ENCODE results near the gene COX5A. TPM values are rescaled to one million over a fixed set of nuclear protein-coding genes. Genes with fewer than 3 reads are reported as not detected.

COX5A gene
- total and polyA plus RNA-seq, 2 of the 4 experiments (the other 2 are of a cell fraction): 39.8 to 141 TPM

DNA sequence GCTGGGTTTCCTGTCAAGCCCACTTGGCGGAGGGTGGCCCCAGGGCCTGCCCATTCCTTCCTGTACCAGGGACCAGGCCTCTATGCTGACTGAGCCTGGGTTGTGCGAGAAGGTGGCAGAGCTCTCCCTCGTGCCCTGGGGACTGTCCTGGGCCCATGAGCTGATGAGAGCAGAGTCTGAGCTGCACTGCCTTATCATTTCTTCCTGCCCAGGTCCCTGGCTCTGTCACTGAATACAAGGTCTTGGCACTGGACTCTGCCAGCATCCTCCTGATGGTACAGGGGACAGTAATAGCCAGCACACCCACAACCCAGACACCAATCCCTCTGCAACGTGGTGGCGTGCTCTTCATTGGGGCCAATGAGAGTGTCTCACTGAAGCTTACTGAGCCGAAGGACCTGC is 40.6 kb downstream of the COX5A start:
- Histone ChIP-seq H3K18ac (ENCODE audit: low read depth, low read length) (no peak overlapping the region), H3K27ac (ENCODE audit: insufficient read depth, low read length) (no peak overlapping the region), H3K4ac (ENCODE audit: low read depth, low read length) (no peak overlapping the region), H4K8ac (ENCODE audit: low read depth in 2 of 2, low read length in 2 of 2) (0 out of 4 replicates have a peak overlapping the region, but pooled peaks of 1 of the 2 experiments have one; percentile 15), H4K20me1 (ENCODE audit: insufficient read depth, low read length) (peaks cover 3% of the 10 kb centered on the region; the same call in 1 of the 2 replicates), H3K9me1 (ENCODE audit: insufficient read depth, low read length) (peaks cover 16% of the 10 kb centered on the region), H3K4me3 (ENCODE audit: insufficient read depth, low read depth, low read length) (no peak overlapping the region), H2BK20ac (ENCODE audit: low read depth, low read length) (no peak overlapping the region), H3K23ac (ENCODE audit: low read depth, low read length) (no peak overlapping the region), H3K14ac (replicated peaks; ENCODE audit: low read depth, low read length) (no peak overlapping the region), H3K56ac (ENCODE audit: extremely low read depth, insufficient read depth, low read length) (no peak overlapping the region), H2BK5ac (ENCODE audit: low read depth, low read length, poor library complexity, severe bottlenecking) (no peak overlapping the region), H3K27me3 (ENCODE audit: control insufficient read depth, insufficient read depth, low read length) (no peaks in the 10 kb centered on the region), H2AK9ac (replicated peaks; ENCODE audit: low read depth, low read length, poor library complexity) (peak overlapping the region; percentile 3), H3K4me2 (ENCODE audit: low read depth, low read length) (no peak overlapping the region), H3K9ac (ENCODE audit: low read depth, low read length) (no peak overlapping the region), H4K91ac (ENCODE audit: insufficient read depth, low read depth, low read length) (no peak overlapping the region), H2AK5ac (ENCODE audit: low read depth, low read length) (no peak overlapping the region), H2BK15ac (ENCODE audit: low read depth, low read length) (no peak overlapping the region), H4K5ac (ENCODE audit: low read depth, low read length) (no peak overlapping the region), H2BK120ac (ENCODE audit: low read depth, low read length) (no peak overlapping the region), H3K4me1 (ENCODE audit: control insufficient read depth, insufficient read depth, low read length) (peaks cover 2% of the 10 kb centered on the region; the same call in 1 of the 2 replicates), H3K79me1 (ENCODE audit: low read depth in 1 of 2, low read length in 2 of 2) (peaks cover 13 to 40% of the 10 kb centered on the region in 2 experiments; a peak in 3 of 4 replicates), H3K9me3 (ENCODE audit: control insufficient read depth, insufficient read depth, low read length) (no peaks in the 10 kb centered on the region), H2AFZ (replicated peaks; ENCODE audit: low read length, poor library complexity) (no peak overlapping the region), H3K36me3 (ENCODE audit: control insufficient read depth, insufficient read depth, low read length) (peaks cover 53% of the 10 kb centered on the region)
- TF ChIP-seq FOS (IDR thresholded peaks at IDR 0.05; ENCODE audit: low read depth, low read length) (no peak), CTCF (conservative IDR thresholded peaks at IDR 0.05; ENCODE audit: low read depth, low read length) (no peak), MXI1 (IDR thresholded peaks at IDR 0.05; ENCODE audit: borderline replicate concordance, low read depth, low read length) (no peak), MAFK (IDR thresholded peaks at IDR 0.05; ENCODE audit: low read depth, low read length) (no peak), CHD1 (IDR thresholded peaks at IDR 0.05; ENCODE audit: low read depth, low read length) (no peak), RAD21 (IDR thresholded peaks at IDR 0.05; ENCODE audit: low read length) (no peak), RFX5 (IDR thresholded peaks at IDR 0.05; ENCODE audit: low read depth, low read length) (no peak), CEBPB (IDR thresholded peaks at IDR 0.05; ENCODE audit: low read depth, low read length) (no peak), MAZ (IDR thresholded peaks at IDR 0.05; ENCODE audit: borderline replicate concordance, low read depth, low read length) (no peak)
- TF ChIP-seq, protein P1, sequence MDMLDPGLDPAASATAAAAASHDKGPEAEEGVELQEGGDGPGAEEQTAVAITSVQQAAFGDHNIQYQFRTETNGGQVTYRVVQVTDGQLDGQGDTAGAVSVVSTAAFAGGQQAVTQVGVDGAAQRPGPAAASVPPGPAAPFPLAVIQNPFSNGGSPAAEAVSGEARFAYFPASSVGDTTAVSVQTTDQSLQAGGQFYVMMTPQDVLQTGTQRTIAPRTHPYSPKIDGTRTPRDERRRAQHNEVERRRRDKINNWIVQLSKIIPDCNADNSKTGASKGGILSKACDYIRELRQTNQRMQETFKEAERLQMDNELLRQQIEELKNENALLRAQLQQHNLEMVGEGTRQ (IDR thresholded peaks at IDR 0.05; ENCODE audit: low read depth, low read length): no peak
- TF ChIP-seq, protein P2, sequence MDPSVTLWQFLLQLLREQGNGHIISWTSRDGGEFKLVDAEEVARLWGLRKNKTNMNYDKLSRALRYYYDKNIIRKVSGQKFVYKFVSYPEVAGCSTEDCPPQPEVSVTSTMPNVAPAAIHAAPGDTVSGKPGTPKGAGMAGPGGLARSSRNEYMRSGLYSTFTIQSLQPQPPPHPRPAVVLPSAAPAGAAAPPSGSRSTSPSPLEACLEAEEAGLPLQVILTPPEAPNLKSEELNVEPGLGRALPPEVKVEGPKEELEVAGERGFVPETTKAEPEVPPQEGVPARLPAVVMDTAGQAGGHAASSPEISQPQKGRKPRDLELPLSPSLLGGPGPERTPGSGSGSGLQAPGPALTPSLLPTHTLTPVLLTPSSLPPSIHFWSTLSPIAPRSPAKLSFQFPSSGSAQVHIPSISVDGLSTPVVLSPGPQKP (IDR thresholded peaks at IDR 0.05; ENCODE audit: borderline replicate concordance, low read depth, low read length): no peak
- no peak for ATAC-seq (ENCODE audit: low read depth)
- no TSS peak for BruUV-seq (replicated peaks)
- dilution Hi-C loops (cut with HindIII; ENCODE audit: low sequenced_read_pairs, unreplicated experiment): no loop called here
- CTCF ChIA-PET: no interaction called here
- in situ Hi-C loops (cut with MboI; ENCODE audit: low sequenced_read_pairs): no loop called here
- POLR2A ChIA-PET (ENCODE audit: unreplicated experiment): no interaction called here
- intact Hi-C loops (cut with micrococcal nuclease): no loop called here
- 100% methylated on average over 1 of the region's 6 CpGs; no CpG with 5 or more reads in 1 of the 2 experiments for WGBS, 2 experiments (ENCODE audit: extremely low coverage in 2 of 2, insufficient read length in 1 of 2)
- DNase-seq: no peak
